ENCODE data around the gene TRIM67.
"Not testable (repeated sequence)": the region's sequence is repeated elsewhere in the genome, so short reads cannot be mapped to it uniquely, and the experiment has no call there.

The TRIM67 gene

GRCh38 chr1:231203259-231204057 lies 41.6 kb downstream of the TRIM67 start:
- no peak overlapping the region for H3K9ac ChIP-seq (ENCODE audit: low read length)
- H3K36me3 ChIP-seq (ENCODE audit: control insufficient read depth, insufficient read depth, low read length), result no peaks in the 10 kb centered on the region
- H3K27me3 ChIP-seq (ENCODE audit: control insufficient read depth, insufficient read depth, low read length), result no peaks in the 10 kb centered on the region
- no peaks in the 10 kb centered on the region for H3K4me1 ChIP-seq (ENCODE audit: control insufficient read depth, insufficient read depth, low read length)
- no peak overlapping the region for H3K27ac ChIP-seq (ENCODE audit: low read depth, low read length)
- H3K4me3 ChIP-seq (ENCODE audit: low read length), result no peak overlapping the region

- H3K36me3 ChIP-seq (ENCODE audit: control insufficient read depth, insufficient read depth, low read length), result no peaks in the 10 kb centered on the region
- no peaks in the 10 kb centered on the region for H3K4me1 ChIP-seq (ENCODE audit: control insufficient read depth, insufficient read depth, low read length)
- H3K27ac ChIP-seq (ENCODE audit: low read depth, low read length), result no peak overlapping the region
- H3K4me3 ChIP-seq (ENCODE audit: low read length), result no peak overlapping the region
- H3K9ac ChIP-seq (ENCODE audit: low read length), result no peak overlapping the region
- no peaks in the 10 kb centered on the region for H3K27me3 ChIP-seq (ENCODE audit: control insufficient read depth, insufficient read depth, low read length)
These were observed 45.0 kb downstream of the TRIM67 start for GRCh38 chr1:231206856-231207255.

GRCh38 chr1:231207437-231207836 lies 45.6 kb downstream of the TRIM67 start:
- H3K9ac ChIP-seq (ENCODE audit: low read length), result no peak overlapping the region
- H3K4me3 ChIP-seq (ENCODE audit: low read length), result no peak overlapping the region
- peaks cover under 1% of the 10 kb centered on the region for H3K27me3 ChIP-seq (ENCODE audit: control insufficient read depth, insufficient read depth, low read length)
- H3K4me1 ChIP-seq (ENCODE audit: control insufficient read depth, insufficient read depth, low read length), result no peaks in the 10 kb centered on the region
- no peaks in the 10 kb centered on the region for H3K36me3 ChIP-seq (ENCODE audit: control insufficient read depth, insufficient read depth, low read length)
- no peak overlapping the region for H3K27ac ChIP-seq (ENCODE audit: low read depth, low read length)

DNA sequence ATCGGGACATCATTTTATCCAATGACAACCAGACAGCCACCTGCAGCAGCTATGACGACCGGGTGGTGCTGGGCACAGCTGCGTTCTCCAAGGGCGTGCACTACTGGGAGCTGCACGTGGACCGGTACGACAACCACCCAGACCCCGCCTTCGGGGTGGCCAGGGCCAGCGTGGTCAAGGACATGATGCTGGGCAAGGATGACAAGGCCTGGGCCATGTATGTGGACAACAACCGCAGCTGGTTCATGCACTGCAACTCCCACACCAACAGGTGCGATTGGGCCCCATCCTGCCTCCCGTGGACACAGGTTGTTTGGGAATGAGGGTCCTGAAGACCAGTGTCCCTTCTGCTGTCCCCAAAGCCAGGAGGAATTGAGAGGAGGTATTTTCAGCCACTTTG lies 47.1 kb downstream of the TRIM67 start:
- H3K9ac ChIP-seq (ENCODE audit: low read length), result no peak overlapping the region
- no peak overlapping the region for H3K27ac ChIP-seq (ENCODE audit: low read depth, low read length)
- H3K27me3 ChIP-seq (ENCODE audit: control insufficient read depth, insufficient read depth, low read length), result peaks cover 3% of the 10 kb centered on the region
- H3K4me1 ChIP-seq (ENCODE audit: control insufficient read depth, insufficient read depth, low read length), result no peaks in the 10 kb centered on the region
- no peak overlapping the region for H3K4me3 ChIP-seq (ENCODE audit: low read length)
- no peaks in the 10 kb centered on the region for H3K36me3 ChIP-seq (ENCODE audit: control insufficient read depth, insufficient read depth, low read length)

DNA sequence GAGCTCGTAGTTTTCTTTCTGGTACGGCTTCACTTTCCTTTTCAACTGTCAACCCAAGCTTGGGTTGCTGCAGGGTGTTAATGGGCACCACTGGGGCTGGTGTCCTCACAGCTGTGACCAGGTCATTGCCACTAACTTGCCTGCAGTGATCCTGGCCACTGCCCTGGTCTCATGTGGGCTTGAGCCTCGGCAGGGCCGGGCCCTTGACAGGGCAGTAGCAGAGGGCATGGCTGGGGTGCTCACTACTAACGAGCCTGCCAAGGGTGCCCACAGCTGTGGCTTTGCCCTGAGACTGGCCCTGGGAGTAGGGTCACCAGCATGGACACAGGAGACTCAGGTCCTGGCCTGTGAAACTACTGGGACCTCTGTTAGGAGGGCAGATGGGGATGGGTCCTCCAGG lies 47.7 kb downstream of the TRIM67 start:
- peaks cover 3% of the 10 kb centered on the region for H3K27me3 ChIP-seq (ENCODE audit: control insufficient read depth, insufficient read depth, low read length)
- no peaks in the 10 kb centered on the region for H3K36me3 ChIP-seq (ENCODE audit: control insufficient read depth, insufficient read depth, low read length)
- H3K4me1 ChIP-seq (ENCODE audit: control insufficient read depth, insufficient read depth, low read length), result no peaks in the 10 kb centered on the region
- H3K4me3 ChIP-seq (ENCODE audit: low read length), result no peak overlapping the region
- H3K9ac ChIP-seq (ENCODE audit: low read length), result no peak overlapping the region
- H3K27ac ChIP-seq (ENCODE audit: low read depth, low read length), result no peak overlapping the region

GRCh38 chr1:231210126-231210525 lies 48.3 kb downstream of the TRIM67 start:
- H3K4me3 ChIP-seq (ENCODE audit: low read length), result no peak overlapping the region
- no peak overlapping the region for H3K9ac ChIP-seq (ENCODE audit: low read length)
- H3K36me3 ChIP-seq (ENCODE audit: control insufficient read depth, insufficient read depth, low read length), result no peaks in the 10 kb centered on the region
- H3K27ac ChIP-seq (ENCODE audit: low read depth, low read length), result no peak overlapping the region
- peaks cover 3% of the 10 kb centered on the region for H3K27me3 ChIP-seq (ENCODE audit: control insufficient read depth, insufficient read depth, low read length)
- no peaks in the 10 kb centered on the region for H3K4me1 ChIP-seq (ENCODE audit: control insufficient read depth, insufficient read depth, low read length)

GRCh38 chr1:231211005-231211857 lies 49.4 kb downstream of the TRIM67 start:
- Histone ChIP-seq H3K27ac (ENCODE audit: low read depth, low read length) (no peak overlapping the region), H3K4me1 (ENCODE audit: control insufficient read depth, insufficient read depth, low read length) (no peaks in the 10 kb centered on the region), H3K9ac (ENCODE audit: low read length) (peak overlapping the region; percentile 65), H3K4me3 (ENCODE audit: low read length) (peak overlapping the region; percentile 76), H3K27me3 (ENCODE audit: control insufficient read depth, insufficient read depth, low read length) (peaks cover 3% of the 10 kb centered on the region), H3K36me3 (ENCODE audit: control insufficient read depth, insufficient read depth, low read length) (no peaks in the 10 kb centered on the region)

DNA sequence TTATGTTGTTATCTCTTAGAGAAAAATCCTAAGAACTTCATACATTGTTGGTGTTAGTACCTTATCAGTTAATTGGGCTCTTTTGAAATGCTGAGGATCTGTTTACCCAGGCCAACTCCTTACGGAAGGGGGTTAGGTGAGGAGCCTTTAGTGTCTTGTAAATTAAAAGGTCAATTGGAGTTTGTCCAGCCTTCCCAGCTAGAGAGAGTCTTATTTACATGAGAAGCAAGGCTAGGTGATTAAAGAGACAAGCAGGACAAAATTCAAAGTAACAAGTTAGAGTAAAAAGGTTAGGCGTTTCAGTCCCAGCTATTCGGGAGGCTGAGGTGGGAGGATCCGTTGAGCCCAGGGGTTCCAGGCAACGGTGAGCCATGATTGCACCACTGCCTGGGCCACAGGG lies 50.4 kb downstream of the TRIM67 start:
- not testable (repeated sequence) for H3K27me3 ChIP-seq (ENCODE audit: control insufficient read depth, insufficient read depth, low read length); H3K36me3 ChIP-seq (ENCODE audit: control insufficient read depth, insufficient read depth, low read length); H3K4me3 ChIP-seq (ENCODE audit: low read length); H3K4me1 ChIP-seq (ENCODE audit: control insufficient read depth, insufficient read depth, low read length); H3K27ac ChIP-seq (ENCODE audit: low read depth, low read length); H3K9ac ChIP-seq (ENCODE audit: low read length)

- Histone ChIP-seq H3K36me3 (ENCODE audit: control insufficient read depth, insufficient read depth, low read length) (no peaks in the 10 kb centered on the region), H3K27me3 (ENCODE audit: control insufficient read depth, insufficient read depth, low read length) (peaks cover 3% of the 10 kb centered on the region), H3K4me3 (ENCODE audit: low read length) (no peak overlapping the region), H3K27ac (ENCODE audit: low read depth, low read length) (no peak overlapping the region), H3K9ac (ENCODE audit: low read length) (no peak overlapping the region), H3K4me1 (ENCODE audit: control insufficient read depth, insufficient read depth, low read length) (no peaks in the 10 kb centered on the region)
These were observed 52.1 kb downstream of the TRIM67 start for GRCh38 chr1:231213831-231214573.

- H3K4me3 ChIP-seq (ENCODE audit: low read length), result no peak overlapping the region
- H3K27me3 ChIP-seq (ENCODE audit: control insufficient read depth, insufficient read depth, low read length), result peaks cover 3% of the 10 kb centered on the region
- H3K27ac ChIP-seq (ENCODE audit: low read depth, low read length), result no peak overlapping the region
- H3K9ac ChIP-seq (ENCODE audit: low read length), result no peak overlapping the region
- no peaks in the 10 kb centered on the region for H3K36me3 ChIP-seq (ENCODE audit: control insufficient read depth, insufficient read depth, low read length)
- no peaks in the 10 kb centered on the region for H3K4me1 ChIP-seq (ENCODE audit: control insufficient read depth, insufficient read depth, low read length)
These were observed 53.2 kb downstream of the TRIM67 start for GRCh38 chr1:231214918-231215680.

- Histone ChIP-seq H3K36me3 (ENCODE audit: control insufficient read depth, insufficient read depth, low read length) (no peaks in the 10 kb centered on the region), H3K27ac (ENCODE audit: low read depth, low read length) (no peak overlapping the region), H3K4me3 (ENCODE audit: low read length) (no peak overlapping the region), H3K27me3 (ENCODE audit: control insufficient read depth, insufficient read depth, low read length) (peaks cover 3% of the 10 kb centered on the region), H3K4me1 (ENCODE audit: control insufficient read depth, insufficient read depth, low read length) (no peaks in the 10 kb centered on the region), H3K9ac (ENCODE audit: low read length) (no peak overlapping the region)
These were observed 54.0 kb downstream of the TRIM67 start for GRCh38 chr1:231215681-231216385.

Data from rectal smooth muscle tissue (tissue), 1 donor.